Keratinocyte (primary cell): ENCODE data around the gene CASTOR2. TPM values are rescaled to one million over a fixed set of nuclear protein-coding genes. Genes with fewer than 3 reads are reported as not detected.
"Not testable (repeated sequence)": the region's sequence is repeated elsewhere in the genome, so short reads cannot be mapped to it uniquely, and the experiment has no call there.

Experiments used
- DNase-seq: peaks from one replicate; pipeline ENCODE4 v3.0.0-alpha.2; 2011; ENCODE audit warnings: low read depth, missing footprints, low spot score
- FAIRE-seq: peaks from 2 replicates; lab custom pipeline; 2011; peaks lifted over from hg19 to GRCh38; lab: Jason Lieb, UNC
- H2AFZ ChIP-seq: 2 replicates; pipeline ENCODE4 v1.6.0; 2012; ENCODE audit warnings: low read length, control low read depth, inconsistent platforms; ENCODE audit not compliant: control insufficient read depth
- H3K27ac ChIP-seq: 2 replicates; pipeline ENCODE4 v1.5.1; 2011; ENCODE audit warnings: low read length; ENCODE audit not compliant: control insufficient read depth, insufficient read depth
- H3K27me3 ChIP-seq: 3 replicates; pipeline ENCODE4 v1.6.0; 2011; ENCODE audit warnings: low read length; ENCODE audit not compliant: control insufficient read depth, insufficient read depth; ENCODE audit errors: extremely low read depth
- H3K36me3 ChIP-seq, 2 experiments: 2 replicates in 1 of 2; 3 replicates in 1 of 2; pipeline ENCODE4 v1.5.1; 2011; ENCODE audit warnings: low read length in 2 of 2, mild to moderate bottlenecking in 1 of 2; ENCODE audit not compliant: control insufficient read depth in 2 of 2, insufficient read depth in 2 of 2; ENCODE audit errors: extremely low read depth in 1 of 2
- H3K4me1 ChIP-seq: 3 replicates; pipeline ENCODE4 v1.5.1; 2011; ENCODE audit warnings: low read length; ENCODE audit not compliant: control insufficient read depth, insufficient read depth; ENCODE audit errors: extremely low read depth
- H3K4me2 ChIP-seq: 3 replicates; pipeline ENCODE4 v1.6.0; 2011; ENCODE audit warnings: low read depth, low read length; ENCODE audit not compliant: control insufficient read depth, insufficient read depth; ENCODE audit errors: extremely low read depth
- H3K4me3 ChIP-seq, 3 experiments: fragments of 200-600 bp in 1 of 3; sonication (generic) in 1 of 3; 2 replicates in 2 of 3; 3 replicates in 1 of 3; pipeline ENCODE4 v1.5.1; 2011 to 2016; ENCODE audit warnings: low read length in 3 of 3, mild to moderate bottlenecking in 3 of 3, control low read depth in 2 of 3, inconsistent platforms in 1 of 3, low read depth in 1 of 3, mixed read lengths in 1 of 3, mixed run types in 1 of 3, moderate library complexity in 1 of 3; ENCODE audit not compliant: control insufficient read depth in 2 of 3, insufficient read depth in 2 of 3; ENCODE audit errors: extremely low read depth in 1 of 3
- H3K79me2 ChIP-seq: 2 replicates; pipeline ENCODE4 v1.6.0; 2012; ENCODE audit warnings: low read length; ENCODE audit not compliant: control insufficient read depth, insufficient read depth
- H3K9ac ChIP-seq: 3 replicates; pipeline ENCODE4 v1.6.0; 2011; ENCODE audit warnings: low read length; ENCODE audit not compliant: control insufficient read depth, insufficient read depth; ENCODE audit errors: extremely low read depth
- H3K9me1 ChIP-seq: 3 replicates; pipeline ENCODE4 v1.6.0; 2011; ENCODE audit warnings: low read length; ENCODE audit not compliant: control insufficient read depth, insufficient read depth; ENCODE audit errors: extremely low read depth
- H3K9me3 ChIP-seq: 2 replicates; pipeline ENCODE4 v1.5.1; 2012; ENCODE audit warnings: low read depth, low read length; ENCODE audit not compliant: control insufficient read depth
- H4K20me1 ChIP-seq: 3 replicates; pipeline ENCODE4 v1.6.0; 2011; ENCODE audit warnings: low read length; ENCODE audit not compliant: control insufficient read depth, insufficient read depth; ENCODE audit errors: extremely low read depth
- CTCF ChIP-seq, 3 experiments: IDR thresholded peaks in 1 of 3; conservative IDR thresholded peaks in 1 of 3; optimal IDR thresholded peaks in 1 of 3; 2 replicates in 2 of 3; 3 replicates in 1 of 3; pipeline versions ENCODE3 to v1.5.1; 2011; ENCODE audit warnings: low read length in 3 of 3, mild to moderate bottlenecking in 3 of 3, moderate library complexity in 2 of 3, control low read depth in 1 of 3, inconsistent platforms in 1 of 3; ENCODE audit not compliant: insufficient read depth in 2 of 3; ENCODE audit errors: extremely low read depth in 1 of 3
- EZH2 ChIP-seq: IDR thresholded peaks from one replicate; pipeline ENCODE4 v1.6.1; 2012; ENCODE audit warnings: inconsistent platforms, mild to moderate bottlenecking, low read length, moderate library complexity
- dilution Hi-C: fragments of 300-500 bp; cut with MboI; formaldehyde crosslinking; loops from one replicate; pipeline ENCODE4 v1.7.0; 2020; ENCODE audit warnings: low sequenced_read_pairs; ENCODE audit not compliant: extremely low pct_ligation_motif_present
- polyA plus RNA-seq, 5 experiments: library from polyadenylated mRNA; depleted of rRNA in 3 of 5; stranded (reverse) in 3 of 5; stranded (forward) in 1 of 5; unstranded in 1 of 5; fragments of >200 nt; gene quantifications; 1 replicate in 1 of 5; 2 replicates in 3 of 5; 3 replicates in 1 of 5; pipeline versions ENCODE4 v1.2.1 to v1.2.3, GENCODE V29; 2011 to 2012; ENCODE audit warnings: missing spikeins in 2 of 5, low read depth in 1 of 5, low replicate concordance in 1 of 5

The CASTOR2 gene
- polyA plus RNA-seq, 1 donor (not counting 4 experiments of a cell fraction or from before 2014, with no cell fraction given), result 0.75 TPM

GRCh38 chr7:74993121-74993520, 28.6 kb downstream of the CASTOR2 start:
- no peak overlapping the region for H2AFZ ChIP-seq
- TF ChIP-seq CTCF (optimal IDR thresholded peaks at IDR 0.05 in 1 of 3, IDR thresholded peaks at IDR 0.05 in 1 of 3, conservative IDR thresholded peaks at IDR 0.05 in 1 of 3; ENCODE audit: extremely low read depth in 1 of 3, insufficient read depth in 2 of 3, low read length in 3 of 3) (no peak), EZH2 (no peak)
- H3K36me3 ChIP-seq, result no peaks in the 10 kb centered on the region
- no peaks in the 10 kb centered on the region for H3K27me3 ChIP-seq
- no peaks in the 10 kb centered on the region for H3K9me1 ChIP-seq
- H3K4me2 ChIP-seq, result no peak overlapping the region
- H4K20me1 ChIP-seq, result no peaks in the 10 kb centered on the region
- no peak overlapping the region for H3K27ac ChIP-seq
- no peaks in the 10 kb centered on the region for H3K79me2 ChIP-seq
- FAIRE-seq (no peak), DNase-seq (no peak)
- peaks cover 3% of the 10 kb centered on the region for H3K4me1 ChIP-seq
- dilution Hi-C loops, result no loop called here
- no peak overlapping the region for H3K4me3 ChIP-seq
- H3K9ac ChIP-seq, result no peak overlapping the region
- H3K9me3 ChIP-seq, result no peaks in the 10 kb centered on the region

GRCh38 chr7:74994869-74995543, 30.5 kb downstream of the CASTOR2 start:
- dilution Hi-C loops, H3K9ac ChIP-seq, H3K27ac ChIP-seq, H3K4me1 ChIP-seq, H3K4me3 ChIP-seq, DNase-seq, H3K9me1 ChIP-seq, H3K27me3 ChIP-seq, H3K9me3 ChIP-seq, H3K4me2 ChIP-seq, H2AFZ ChIP-seq, H3K79me2 ChIP-seq, FAIRE-seq, H3K36me3 ChIP-seq, H4K20me1 ChIP-seq: not testable (repeated sequence)

- H3K9ac ChIP-seq, FAIRE-seq, H3K36me3 ChIP-seq, H4K20me1 ChIP-seq, DNase-seq, H3K4me1 ChIP-seq, H3K27me3 ChIP-seq, dilution Hi-C loops, H3K4me3 ChIP-seq, H3K9me1 ChIP-seq, H3K27ac ChIP-seq, H2AFZ ChIP-seq, H3K4me2 ChIP-seq, H3K9me3 ChIP-seq, H3K79me2 ChIP-seq: not testable (repeated sequence)
Measured at GRCh38 chr7:74996361-74996760, 31.9 kb downstream of the CASTOR2 start.

GRCh38 chr7:74997811-74998210, 33.3 kb downstream of the CASTOR2 start:
- DNase-seq, FAIRE-seq, H3K4me2 ChIP-seq, H3K4me1 ChIP-seq, H3K9me1 ChIP-seq, H3K27me3 ChIP-seq, H3K4me3 ChIP-seq, H3K27ac ChIP-seq, H2AFZ ChIP-seq, H4K20me1 ChIP-seq, H3K9ac ChIP-seq, H3K9me3 ChIP-seq, dilution Hi-C loops, H3K79me2 ChIP-seq, H3K36me3 ChIP-seq: not testable (repeated sequence)
